Endothelial cell of umbilical vein (primary cell): ENCODE measurements around the gene TSPAN4.

ENCODE experiments used
- EZH2 ChIP-seq: IDR thresholded peaks from 2 replicates; pipeline ENCODE4 v1.6.1; 2012; ENCODE audit warnings: borderline replicate concordance, low read depth, mild to moderate bottlenecking, moderate library complexity, low read length, inconsistent platforms; ENCODE audit not compliant: severe bottlenecking
- JUN ChIP-seq: IDR thresholded peaks from 2 replicates; pipeline ENCODE4 v1.6.1; 2011; ENCODE audit warnings: borderline replicate concordance, low read depth; ENCODE audit not compliant: insufficient read length, insufficient read depth
- POLR2A ChIP-seq: IDR thresholded peaks from 2 replicates; pipeline ENCODE4 v1.6.1; 2012; ENCODE audit warnings: low read depth, mild to moderate bottlenecking, control low read depth, low read length
- POLR2AphosphoS5 ChIP-seq: IDR thresholded peaks from 2 replicates; pipeline ENCODE4 v1.6.1; 2012; ENCODE audit warnings: low read depth, mild to moderate bottlenecking, control low read depth, low read length, moderate library complexity; ENCODE audit not compliant: insufficient read depth
- TF ChIP-seq, protein P1 (sequence below), 2 donors: IDR thresholded peaks; 1 replicate in 1 of 2; 2 replicates in 1 of 2; pipeline ENCODE4 v1.5.1; 2011; ENCODE audit warnings: low read length in 2 of 2, mild to moderate bottlenecking in 2 of 2, moderate library complexity in 2 of 2, control low read depth in 1 of 2, inconsistent platforms in 1 of 2, low read depth in 1 of 2; ENCODE audit not compliant: insufficient read depth in 1 of 2; ENCODE audit errors: extremely low read depth in 1 of 2

DNA sequence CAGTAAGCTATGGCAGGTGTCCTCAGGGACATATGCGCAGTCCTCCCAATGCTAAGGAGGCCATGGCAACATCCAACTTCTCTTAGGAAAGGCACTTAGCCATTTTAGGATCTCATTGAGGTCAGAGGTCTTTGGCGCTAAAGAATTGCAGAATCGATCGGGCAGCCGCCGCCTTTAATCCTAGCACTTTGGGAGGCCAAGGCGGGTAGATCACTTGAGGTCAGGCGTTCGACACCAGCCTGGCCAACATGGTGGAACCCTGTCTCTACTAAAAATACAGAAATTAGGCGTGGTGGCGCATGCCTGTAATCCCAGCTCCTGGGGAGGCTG is 69.2 kb downstream of the TSPAN4 start:
- TF ChIP-seq, protein P1, sequence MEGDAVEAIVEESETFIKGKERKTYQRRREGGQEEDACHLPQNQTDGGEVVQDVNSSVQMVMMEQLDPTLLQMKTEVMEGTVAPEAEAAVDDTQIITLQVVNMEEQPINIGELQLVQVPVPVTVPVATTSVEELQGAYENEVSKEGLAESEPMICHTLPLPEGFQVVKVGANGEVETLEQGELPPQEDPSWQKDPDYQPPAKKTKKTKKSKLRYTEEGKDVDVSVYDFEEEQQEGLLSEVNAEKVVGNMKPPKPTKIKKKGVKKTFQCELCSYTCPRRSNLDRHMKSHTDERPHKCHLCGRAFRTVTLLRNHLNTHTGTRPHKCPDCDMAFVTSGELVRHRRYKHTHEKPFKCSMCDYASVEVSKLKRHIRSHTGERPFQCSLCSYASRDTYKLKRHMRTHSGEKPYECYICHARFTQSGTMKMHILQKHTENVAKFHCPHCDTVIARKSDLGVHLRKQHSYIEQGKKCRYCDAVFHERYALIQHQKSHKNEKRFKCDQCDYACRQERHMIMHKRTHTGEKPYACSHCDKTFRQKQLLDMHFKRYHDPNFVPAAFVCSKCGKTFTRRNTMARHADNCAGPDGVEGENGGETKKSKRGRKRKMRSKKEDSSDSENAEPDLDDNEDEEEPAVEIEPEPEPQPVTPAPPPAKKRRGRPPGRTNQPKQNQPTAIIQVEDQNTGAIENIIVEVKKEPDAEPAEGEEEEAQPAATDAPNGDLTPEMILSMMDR (IDR thresholded peaks at IDR 0.05; ENCODE audit: extremely low read depth in 1 of 2, insufficient read depth in 1 of 2, low read depth in 1 of 2, low read length in 2 of 2): no peak
- no peak for TF ChIP-seq POLR2A
- no peak for TF ChIP-seq POLR2AphosphoS5
- TF ChIP-seq JUN: no peak
- TF ChIP-seq EZH2: no peak
